GM11168 (cell line): ENCODE data around the gene GGNBP2.
"Not testable (repeated sequence)": the region's sequence is repeated elsewhere in the genome, so short reads cannot be mapped to it uniquely, and the experiment has no call there.

Source experiments
- in situ Hi-C: fragments of 300-500 bp; cut with MboI; formaldehyde crosslinking; loops from one replicate; pipeline ENCODE4 v1.12.0; 2022; ENCODE audit warnings: low sequenced_read_pairs; ENCODE audit not compliant: unreplicated experiment

The GGNBP2 gene

GRCh38 chr17:36598951-36599401 lies 54.3 kb downstream of the GGNBP2 start:
- in situ Hi-C loops: no loop called here

DNA sequence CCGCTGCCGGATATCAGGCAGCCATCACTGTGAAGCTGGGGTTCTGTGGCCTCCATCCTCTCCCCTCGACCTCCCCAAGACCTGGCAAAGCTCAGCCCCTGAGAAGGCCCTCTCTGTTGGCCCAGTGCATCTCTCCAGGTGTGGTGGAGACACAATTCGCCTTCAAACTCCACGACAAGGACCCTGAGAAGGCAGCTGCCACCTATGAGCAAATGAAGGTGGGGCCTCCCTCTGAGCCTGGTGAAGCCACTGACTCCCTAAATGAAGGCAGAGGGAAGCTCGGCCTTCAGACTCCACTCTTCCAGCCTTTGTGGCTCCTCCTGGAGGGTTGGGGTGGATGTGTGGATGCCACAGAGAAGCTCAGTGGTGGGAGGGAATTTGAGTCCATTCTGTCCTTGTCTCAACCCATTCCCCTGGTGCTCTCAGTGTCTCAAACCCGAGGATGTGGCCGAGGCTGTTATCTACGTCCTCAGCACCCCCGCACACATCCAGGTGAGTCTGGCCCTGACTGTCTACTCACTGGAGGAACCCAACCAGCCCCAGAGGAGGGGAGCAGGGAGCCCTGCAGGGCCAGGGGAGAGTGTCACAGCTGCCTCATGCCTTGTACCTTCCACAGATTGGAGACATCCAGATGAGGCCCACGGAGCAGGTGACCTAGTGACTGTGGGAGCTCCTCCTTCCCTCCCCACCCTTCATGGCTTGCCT lies 55.0 kb downstream of the GGNBP2 start:
- in situ Hi-C loops: no loop called here

- in situ Hi-C loops: no loop called here
These were observed 55.7 kb downstream of the GGNBP2 start for GRCh38 chr17:36600465-36600864.

GRCh38 chr17:36600936-36601302 lies 56.2 kb downstream of the GGNBP2 start:
- in situ Hi-C loops: no loop called here

DNA sequence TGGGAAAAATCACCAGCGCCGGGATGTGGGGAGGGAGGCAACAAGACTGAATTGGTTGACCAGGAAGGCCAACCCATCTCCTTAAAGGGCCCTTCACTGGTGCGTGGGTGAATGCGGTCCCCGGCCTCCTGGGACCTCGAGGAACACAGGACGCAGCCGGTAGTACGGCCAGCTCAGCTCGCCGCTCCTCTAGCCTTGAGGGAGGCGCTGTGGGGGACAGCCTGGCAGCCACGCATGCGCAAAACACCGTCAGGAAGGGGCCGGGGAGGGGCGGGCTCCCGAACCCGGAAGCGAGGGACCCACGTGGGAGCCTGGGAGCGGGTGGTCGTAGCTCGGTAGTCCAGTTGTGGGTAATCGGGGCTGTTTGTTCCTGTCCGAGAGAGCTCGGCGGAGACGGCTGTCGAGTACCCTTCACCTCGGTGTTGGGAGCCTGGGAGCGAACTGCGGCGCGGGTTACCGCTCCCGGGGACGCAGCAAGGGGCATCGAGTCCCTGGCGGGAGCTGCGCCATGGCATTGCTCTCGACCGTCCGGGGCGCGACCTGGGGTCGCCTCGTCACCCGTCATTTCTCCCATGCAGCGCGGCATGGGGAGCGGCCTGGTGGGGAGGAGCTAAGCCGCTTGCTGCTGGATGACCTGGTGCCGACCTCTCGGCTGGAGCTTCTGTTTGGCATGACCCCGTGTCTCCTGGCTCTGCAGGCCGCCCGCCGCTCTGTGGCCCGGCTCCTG lies 56.7 kb downstream of the GGNBP2 start, which contains the start of gene MRM1:
MRM1 (plus strand) TSS at position 281 of the 727 bp plus-strand sequence; CDS start at position 509, 228 bp downstream.
- in situ Hi-C loops: no loop called here

GRCh38 chr17:36602030-36602748 lies 57.5 kb downstream of the GGNBP2 start:
- in situ Hi-C loops: no loop called here

- in situ Hi-C loops: no loop called here
These were observed 58.2 kb downstream of the GGNBP2 start for GRCh38 chr17:36602924-36603384.

GRCh38 chr17:36605028-36605427 lies 60.3 kb downstream of the GGNBP2 start:
- in situ Hi-C loops: not testable (repeated sequence)

DNA sequence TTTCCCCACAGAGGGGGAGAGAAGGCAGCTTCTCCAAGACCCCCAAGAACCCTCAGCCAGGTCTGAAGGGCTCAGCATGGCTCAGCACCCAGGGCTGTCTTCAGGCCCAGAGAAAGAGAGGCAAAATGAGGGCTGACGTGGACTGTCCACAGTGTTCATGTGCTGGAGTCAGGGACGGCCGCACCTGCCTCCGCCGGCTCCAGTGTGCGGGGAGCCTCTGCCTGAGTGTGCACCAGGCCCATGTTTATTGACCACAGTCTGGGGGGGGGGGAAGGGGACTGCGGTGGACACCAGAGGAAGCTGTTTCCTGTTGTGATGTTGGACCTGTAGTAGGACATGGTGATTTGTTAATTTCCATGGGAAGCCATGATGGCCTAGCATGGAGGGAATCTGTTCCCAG lies 63.6 kb downstream of the GGNBP2 start:
- in situ Hi-C loops: no loop called here

DNA sequence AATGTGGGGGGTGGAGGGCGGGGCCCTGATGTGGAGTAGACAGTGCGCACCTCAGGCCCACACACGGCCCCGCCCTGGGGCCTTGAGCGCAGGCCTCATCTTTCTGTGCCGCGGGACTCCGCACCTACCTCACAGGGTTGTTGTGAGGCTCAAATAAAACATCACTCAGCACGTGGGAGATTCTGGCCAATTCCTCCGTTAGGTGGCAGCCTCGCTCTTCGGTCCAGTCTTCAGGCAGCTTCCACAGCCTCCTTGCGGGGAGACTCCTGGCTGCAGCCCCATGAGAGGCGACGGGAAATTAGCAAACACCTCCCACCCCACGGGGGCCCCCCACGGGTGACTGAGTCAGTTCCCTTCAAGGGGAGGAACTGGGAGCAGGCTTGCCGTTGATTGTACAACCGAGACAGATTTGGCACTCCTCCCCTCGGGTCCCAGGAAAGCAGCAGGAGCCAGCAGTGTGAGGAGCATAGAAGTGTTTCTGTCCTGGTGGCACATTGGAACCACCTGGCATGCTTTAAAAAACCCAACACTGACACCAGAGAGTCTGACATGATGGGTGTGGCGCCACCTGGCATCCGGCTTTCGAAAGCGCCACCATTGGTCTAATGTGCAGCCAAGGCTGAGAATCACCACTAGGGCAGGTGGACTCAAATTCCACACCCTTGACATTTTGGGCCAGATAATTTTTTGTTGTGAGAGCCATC lies 64.2 kb downstream of the GGNBP2 start:
- in situ Hi-C loops: no loop called here

GRCh38 chr17:36609498-36609862 lies 64.8 kb downstream of the GGNBP2 start:
- in situ Hi-C loops: no loop called here

DNA sequence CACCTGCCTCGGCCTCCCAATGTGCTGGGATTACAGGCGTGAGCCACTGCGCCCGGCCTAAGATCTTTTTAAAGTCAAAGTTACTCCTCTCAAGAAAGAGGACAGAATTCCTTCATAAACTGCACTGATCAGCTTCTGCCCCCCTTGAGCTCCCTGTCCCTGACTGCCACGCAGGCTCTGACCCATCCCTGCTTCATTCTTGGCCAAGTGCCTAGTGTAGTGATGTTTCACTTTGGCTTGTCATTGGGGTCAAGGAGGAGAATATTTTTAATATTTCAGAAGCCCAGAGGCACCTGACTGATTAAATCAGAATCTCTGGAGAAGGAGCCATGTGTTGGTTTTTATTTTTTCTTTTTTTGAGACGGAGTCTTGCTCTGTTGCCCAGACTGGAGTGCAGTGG lies 65.8 kb downstream of the GGNBP2 start:
- in situ Hi-C loops: no loop called here

GRCh38 chr17:36611345-36612072 lies 66.8 kb downstream of the GGNBP2 start:
- in situ Hi-C loops: no loop called here

DNA sequence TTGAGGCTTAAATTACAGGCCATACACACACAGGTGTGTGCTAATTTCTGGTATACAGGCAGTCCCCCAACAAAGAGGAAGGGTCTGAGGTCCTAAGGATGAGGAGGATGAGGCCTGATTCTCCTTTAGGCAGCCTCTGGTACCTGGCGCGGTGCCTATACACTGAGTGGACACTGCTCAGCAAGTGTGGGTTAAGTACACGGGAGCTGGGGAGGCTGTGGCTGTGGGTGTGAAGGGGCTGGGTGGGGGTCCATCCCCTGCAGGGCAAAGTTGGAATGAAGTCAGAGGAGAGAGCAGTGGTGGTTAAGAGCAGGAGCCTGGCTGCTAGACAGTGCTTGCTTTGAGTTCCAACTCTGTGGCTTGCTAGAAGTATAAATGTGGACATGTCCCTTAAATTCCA lies 67.6 kb downstream of the GGNBP2 start:
- in situ Hi-C loops: no loop called here

DNA sequence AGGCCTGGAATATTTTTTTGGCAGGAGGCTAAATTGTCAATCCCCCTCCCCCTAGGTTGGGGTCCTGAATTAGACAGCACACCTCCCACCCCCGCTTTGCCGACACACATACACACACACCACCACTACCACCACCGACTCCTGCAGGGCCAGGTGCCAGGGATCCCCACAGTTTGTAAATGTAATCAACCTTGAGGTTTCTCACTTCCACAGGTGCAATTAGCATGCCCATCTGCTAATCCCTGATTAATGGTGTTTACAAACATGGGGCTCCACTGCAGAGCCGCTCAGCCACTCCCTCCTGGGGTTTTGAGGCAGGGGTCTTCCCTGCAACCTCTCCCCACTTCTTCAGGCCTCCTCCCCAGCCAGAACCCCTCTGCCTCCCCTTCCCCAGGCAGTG lies 68.4 kb downstream of the GGNBP2 start:
- in situ Hi-C loops: no loop called here

- in situ Hi-C loops: no loop called here
These were observed 69.4 kb downstream of the GGNBP2 start for GRCh38 chr17:36614081-36614480.

- in situ Hi-C loops: no loop called here
These were observed 70.2 kb downstream of the GGNBP2 start for GRCh38 chr17:36614933-36615332.

GRCh38 chr17:36616061-36617029 lies 71.6 kb downstream of the GGNBP2 start:
- in situ Hi-C loops: no loop called here

GRCh38 chr17:36617773-36618172 lies 73.1 kb downstream of the GGNBP2 start:
- in situ Hi-C loops: no loop called here
